PFSK-1 (cell line): ENCODE data around the gene UFSP2. TPM values are rescaled to one million over a fixed set of nuclear protein-coding genes. Genes with fewer than 3 reads are reported as not detected.
A peak's percentile ranks its signal among the peaks of the same experiment; 100 is the strongest.

Source experiments
- FOXP2 ChIP-seq: optimal IDR thresholded peaks from 2 replicates; pipeline ENCODE3; 2011; ENCODE audit warnings: borderline replicate concordance, control low read depth, inconsistent platforms; ENCODE audit not compliant: insufficient read depth; ENCODE audit errors: extremely low read length, extremely low read depth
- POLR2AphosphoS5 ChIP-seq: IDR thresholded peaks from 2 replicates; pipeline ENCODE4 v1.6.1; 2012; ENCODE audit warnings: low read depth, mild to moderate bottlenecking, control low read depth, low read length, moderate library complexity
- SIN3A ChIP-seq: IDR thresholded peaks from 2 replicates; pipeline ENCODE4 v1.6.1; 2012; ENCODE audit warnings: mild to moderate bottlenecking, low read length, moderate library complexity, borderline replicate concordance; ENCODE audit not compliant: insufficient read depth
- TAF1 ChIP-seq: IDR thresholded peaks from 2 replicates; pipeline ENCODE4 v1.6.1; 2012; ENCODE audit warnings: low read length, control low read depth, borderline replicate concordance; ENCODE audit not compliant: insufficient read depth
- polyA plus RNA-seq: library from polyadenylated mRNA; unstranded; fragments of >200 nt; gene quantifications from one replicate; pipeline ENCODE4 v1.2.1, GENCODE V29; 2012; ENCODE audit warnings: low read depth, missing spikeins; ENCODE audit not compliant: insufficient read length
- TF ChIP-seq, protein P1 (sequence below), 2 experiments: IDR thresholded peaks; 2 replicates each; pipeline versions ENCODE4 v1.6.1 to v1.8.0; 2011 to 2012; ENCODE audit warnings: low read depth in 2 of 2, low read length in 2 of 2, control low read depth in 1 of 2, inconsistent platforms in 1 of 2, mild to moderate bottlenecking in 1 of 2, moderate library complexity in 1 of 2; ENCODE audit not compliant: insufficient read depth in 1 of 2

The UFSP2 gene, protein sequence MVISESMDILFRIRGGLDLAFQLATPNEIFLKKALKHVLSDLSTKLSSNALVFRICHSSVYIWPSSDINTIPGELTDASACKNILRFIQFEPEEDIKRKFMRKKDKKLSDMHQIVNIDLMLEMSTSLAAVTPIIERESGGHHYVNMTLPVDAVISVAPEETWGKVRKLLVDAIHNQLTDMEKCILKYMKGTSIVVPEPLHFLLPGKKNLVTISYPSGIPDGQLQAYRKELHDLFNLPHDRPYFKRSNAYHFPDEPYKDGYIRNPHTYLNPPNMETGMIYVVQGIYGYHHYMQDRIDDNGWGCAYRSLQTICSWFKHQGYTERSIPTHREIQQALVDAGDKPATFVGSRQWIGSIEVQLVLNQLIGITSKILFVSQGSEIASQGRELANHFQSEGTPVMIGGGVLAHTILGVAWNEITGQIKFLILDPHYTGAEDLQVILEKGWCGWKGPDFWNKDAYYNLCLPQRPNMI
- polyA plus RNA-seq: 17.0 TPM

DNA sequence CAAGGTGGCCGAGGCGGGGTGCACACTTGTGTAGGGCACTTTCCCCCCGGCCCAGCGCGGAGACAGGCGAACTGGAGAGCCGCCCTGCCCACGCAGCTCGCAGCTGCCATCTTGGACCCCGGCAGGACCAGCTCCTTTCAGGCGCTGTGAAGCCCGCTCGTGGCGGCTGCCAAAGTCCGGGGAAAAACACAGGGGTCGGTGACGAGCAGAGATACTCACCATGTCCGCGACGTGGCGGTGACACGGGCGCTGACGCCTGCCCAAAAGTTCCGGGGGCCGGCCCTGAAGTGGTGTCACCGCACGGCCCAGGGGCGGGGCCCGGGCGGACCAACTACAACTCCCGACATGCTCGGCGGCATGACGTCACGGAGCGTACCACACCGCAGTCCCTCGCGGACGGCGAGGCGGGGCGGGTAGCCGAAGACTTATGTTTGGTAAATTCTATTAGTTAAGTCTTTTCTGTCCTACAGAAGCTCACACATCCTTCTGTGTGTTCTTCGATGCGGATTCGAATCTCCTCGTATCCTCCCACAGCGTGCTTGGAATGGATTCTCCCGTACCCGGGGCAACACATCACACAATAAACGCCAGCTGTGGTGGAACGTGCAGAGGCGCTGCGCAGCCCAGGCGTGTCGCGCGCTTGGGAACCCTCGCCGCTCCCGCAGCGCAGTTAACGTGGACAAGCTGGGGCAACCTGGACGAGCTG, at the start of gene UFSP2:
Gene UFSP2, minus strand, starts transcription at position 318 of the 706 bp plus-strand sequence. Its CDS starts 96 bp downstream, at position 222.
- TF ChIP-seq FOXP2 (peak; percentile 77), POLR2AphosphoS5 (peak; percentile 21; the same call in 1 of the 2 replicates), TAF1 (0 out of 2 replicates have a peak, but pooled peaks have one; percentile 56), SIN3A (peak; percentile 99)
- TF ChIP-seq, protein P1, sequence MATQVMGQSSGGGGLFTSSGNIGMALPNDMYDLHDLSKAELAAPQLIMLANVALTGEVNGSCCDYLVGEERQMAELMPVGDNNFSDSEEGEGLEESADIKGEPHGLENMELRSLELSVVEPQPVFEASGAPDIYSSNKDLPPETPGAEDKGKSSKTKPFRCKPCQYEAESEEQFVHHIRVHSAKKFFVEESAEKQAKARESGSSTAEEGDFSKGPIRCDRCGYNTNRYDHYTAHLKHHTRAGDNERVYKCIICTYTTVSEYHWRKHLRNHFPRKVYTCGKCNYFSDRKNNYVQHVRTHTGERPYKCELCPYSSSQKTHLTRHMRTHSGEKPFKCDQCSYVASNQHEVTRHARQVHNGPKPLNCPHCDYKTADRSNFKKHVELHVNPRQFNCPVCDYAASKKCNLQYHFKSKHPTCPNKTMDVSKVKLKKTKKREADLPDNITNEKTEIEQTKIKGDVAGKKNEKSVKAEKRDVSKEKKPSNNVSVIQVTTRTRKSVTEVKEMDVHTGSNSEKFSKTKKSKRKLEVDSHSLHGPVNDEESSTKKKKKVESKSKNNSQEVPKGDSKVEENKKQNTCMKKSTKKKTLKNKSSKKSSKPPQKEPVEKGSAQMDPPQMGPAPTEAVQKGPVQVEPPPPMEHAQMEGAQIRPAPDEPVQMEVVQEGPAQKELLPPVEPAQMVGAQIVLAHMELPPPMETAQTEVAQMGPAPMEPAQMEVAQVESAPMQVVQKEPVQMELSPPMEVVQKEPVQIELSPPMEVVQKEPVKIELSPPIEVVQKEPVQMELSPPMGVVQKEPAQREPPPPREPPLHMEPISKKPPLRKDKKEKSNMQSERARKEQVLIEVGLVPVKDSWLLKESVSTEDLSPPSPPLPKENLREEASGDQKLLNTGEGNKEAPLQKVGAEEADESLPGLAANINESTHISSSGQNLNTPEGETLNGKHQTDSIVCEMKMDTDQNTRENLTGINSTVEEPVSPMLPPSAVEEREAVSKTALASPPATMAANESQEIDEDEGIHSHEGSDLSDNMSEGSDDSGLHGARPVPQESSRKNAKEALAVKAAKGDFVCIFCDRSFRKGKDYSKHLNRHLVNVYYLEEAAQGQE (IDR thresholded peaks at IDR 0.05; ENCODE audit: insufficient read depth in 1 of 2, low read depth in 2 of 2, low read length in 2 of 2): no peak

DNA sequence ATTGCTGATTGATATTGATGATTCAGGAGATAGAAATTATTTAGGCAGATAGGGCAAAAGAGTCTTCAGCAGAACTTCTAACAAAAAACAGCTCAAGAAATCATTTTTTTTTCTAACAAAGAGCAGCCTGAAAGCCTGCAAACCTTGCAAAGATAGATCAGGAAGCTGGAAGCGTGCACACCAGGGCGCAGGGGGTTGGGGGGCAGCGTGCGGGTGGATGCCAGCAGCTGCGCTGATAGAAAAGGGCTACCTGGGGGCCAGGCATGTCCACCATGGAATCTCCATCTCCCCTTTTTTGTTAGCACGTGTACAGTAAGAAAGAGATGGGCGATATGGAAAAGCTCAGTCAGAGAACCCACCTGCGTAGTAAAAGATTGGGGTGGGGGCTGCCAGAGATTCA, 47.5 kb upstream of the UFSP2 start:
- TF ChIP-seq, protein P1 (IDR thresholded peaks at IDR 0.05; ENCODE audit: insufficient read depth in 1 of 2, low read depth in 2 of 2, low read length in 2 of 2): no peak
- TF ChIP-seq SIN3A (no peak), POLR2AphosphoS5 (no peak), FOXP2 (no peak), TAF1 (no peak)

DNA sequence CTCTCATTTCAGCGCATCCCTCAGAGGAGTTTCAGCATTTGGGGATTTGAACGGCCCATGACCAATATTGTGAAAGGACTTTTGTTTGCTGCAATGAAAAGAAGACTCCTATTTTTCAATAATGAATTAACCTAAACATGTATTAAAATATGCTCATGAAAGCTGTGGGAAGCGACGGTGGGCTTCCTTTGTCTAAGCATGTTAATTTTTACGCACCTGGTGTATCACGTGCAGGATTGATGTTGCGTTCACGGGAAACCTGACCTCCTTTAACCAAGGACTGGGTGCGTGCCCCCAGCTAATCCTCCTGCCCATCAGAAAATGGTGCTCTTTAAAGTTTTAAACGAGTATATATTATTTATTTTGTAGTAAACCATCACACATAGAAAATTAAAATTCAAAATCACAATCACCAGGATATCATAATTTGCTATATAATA, 46.4 kb upstream of the UFSP2 start:
- TF ChIP-seq SIN3A (no peak), TAF1 (no peak), FOXP2 (no peak), POLR2AphosphoS5 (no peak)
- TF ChIP-seq, protein P1 (IDR thresholded peaks at IDR 0.05; ENCODE audit: insufficient read depth in 1 of 2, low read depth in 2 of 2, low read length in 2 of 2): no peak

DNA sequence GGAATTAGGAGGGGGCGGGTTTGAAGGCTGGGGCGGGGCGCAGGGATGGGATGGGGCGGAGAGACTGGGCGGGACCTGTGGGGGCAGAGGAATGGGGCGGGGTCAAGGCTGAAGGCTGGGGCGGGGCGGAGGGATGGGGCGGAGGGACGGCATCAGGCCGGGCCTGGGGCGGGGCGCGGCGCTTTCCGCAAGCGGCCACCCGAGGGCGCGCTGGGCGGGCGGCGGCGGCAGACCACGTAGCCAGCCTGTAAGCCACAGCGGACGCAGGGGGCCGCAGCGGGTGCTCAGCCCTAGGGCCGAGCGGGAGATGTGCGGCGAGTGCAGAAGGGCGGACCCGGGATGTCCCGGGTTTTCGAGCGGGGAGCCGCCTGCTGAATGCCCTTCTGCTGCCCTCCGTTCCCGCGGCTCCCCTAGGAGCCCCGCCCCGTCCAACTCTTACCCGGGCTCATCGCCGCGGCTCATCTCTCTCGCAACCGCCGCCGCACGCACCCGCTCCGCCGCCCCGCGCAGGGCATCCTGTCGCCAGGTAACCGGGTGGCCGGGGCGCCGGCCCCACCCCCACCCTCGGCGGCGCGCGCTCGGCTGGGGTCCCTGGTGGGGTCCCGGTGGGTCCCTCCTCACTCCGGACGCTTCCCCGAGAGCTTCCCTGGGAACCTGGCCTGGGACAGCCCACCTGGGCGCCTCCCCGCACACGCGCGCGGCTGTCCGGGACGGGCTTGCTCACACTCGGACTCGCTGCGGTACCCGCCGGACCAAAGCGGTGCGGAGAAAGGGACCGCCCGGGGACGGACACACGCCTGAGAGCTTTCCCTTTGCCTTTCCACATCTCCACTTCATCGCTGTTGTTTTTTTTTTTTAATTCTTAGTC, 45.7 kb upstream of the UFSP2 start, which contains the start of gene CCDC110:
Gene CCDC110, minus strand, starts transcription at position 499 of the 868 bp plus-strand sequence. Its CDS starts 50 bp downstream, at position 449.
- peak; percentile 19 for TF ChIP-seq FOXP2
- no peak for TF ChIP-seq SIN3A
